HG03565 (cell line): ENCODE measurements around the gene MINAR1.

ENCODE experiments used
- ATAC-seq: cut with Tn5 transposase; IDR thresholded peaks from one replicate; pipeline ENCODE4 v1.9.1; 2021; ENCODE audit warnings: mild to moderate bottlenecking, moderate library complexity; ENCODE audit not compliant: unreplicated experiment

MINAR1 gene

DNA sequence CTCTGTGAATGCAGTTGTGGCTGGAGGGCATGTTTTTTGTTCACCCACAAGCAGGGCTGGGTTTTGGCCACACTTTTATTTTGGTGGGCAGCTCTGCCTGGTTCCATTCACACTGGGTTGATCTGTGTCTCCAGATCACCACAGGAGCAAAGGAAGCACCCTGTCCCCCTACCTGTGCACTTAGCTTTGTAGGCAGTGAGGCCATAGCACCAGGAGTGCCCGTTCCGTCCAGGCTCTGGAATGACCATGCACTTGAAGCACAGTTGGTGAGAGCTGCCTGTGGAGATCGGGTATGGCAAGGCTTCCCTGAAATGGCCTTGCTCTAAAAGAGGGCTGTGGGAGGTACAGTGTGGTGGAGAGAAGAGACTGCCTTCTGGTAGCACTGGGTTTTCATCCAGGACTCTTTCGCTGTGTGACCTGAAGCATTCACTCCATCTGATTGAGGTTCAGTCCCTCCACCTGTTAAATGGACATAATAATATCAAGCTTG is 31.7 kb downstream of the MINAR1 start:
- no peak for ATAC-seq

DNA sequence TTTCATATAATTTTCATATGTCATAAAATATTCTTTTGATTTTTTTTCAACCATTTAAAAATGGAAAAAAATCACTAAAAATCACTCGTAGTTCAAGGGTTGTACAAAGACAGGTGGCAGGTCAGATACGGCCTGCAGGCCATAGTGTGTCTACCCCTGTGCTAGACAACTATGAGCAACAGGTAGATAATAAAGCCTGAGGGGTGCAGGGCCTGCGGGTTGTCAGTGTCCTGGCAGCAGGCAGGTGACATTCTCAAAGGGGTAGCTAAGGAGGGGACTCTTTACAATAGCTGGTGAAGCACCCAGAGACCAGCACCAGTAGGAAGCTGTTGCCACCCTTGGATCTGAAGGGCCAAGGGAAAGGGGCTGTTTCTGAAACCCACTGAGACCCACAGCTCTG is 34.4 kb downstream of the MINAR1 start:
- no peak for ATAC-seq

DNA sequence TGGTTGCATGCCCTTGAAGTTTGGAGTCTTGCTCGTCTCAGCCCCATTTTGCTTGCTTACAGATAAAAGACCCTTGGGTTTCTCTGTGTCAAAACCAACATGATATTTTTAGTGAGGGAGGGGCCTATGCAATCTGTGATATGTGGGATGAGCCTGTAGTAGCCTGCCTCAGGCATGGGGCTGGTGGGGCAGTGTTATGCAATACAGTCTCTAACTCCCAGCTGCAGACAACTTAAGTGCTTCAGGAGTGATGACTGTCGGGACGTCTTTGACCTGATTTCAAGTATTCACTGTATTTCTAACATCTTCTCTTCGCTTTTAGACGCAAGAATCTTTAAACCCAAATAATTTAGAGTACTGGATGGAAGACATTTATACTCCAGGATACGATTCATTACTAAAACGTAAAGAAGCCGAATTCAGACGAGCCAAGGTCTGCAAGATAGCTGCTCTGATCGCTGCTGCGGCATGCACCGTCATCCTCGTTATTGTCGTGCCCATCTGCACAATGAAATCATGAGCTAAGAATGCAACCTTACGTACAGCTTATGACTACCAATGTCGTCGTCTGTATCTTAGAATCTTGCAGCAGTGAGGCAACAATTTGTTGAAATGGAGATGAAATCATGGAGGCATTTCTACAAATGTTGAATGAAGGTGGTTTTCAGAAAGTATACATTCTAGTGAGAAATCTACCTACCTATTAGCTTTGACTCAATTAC is 35.9 kb downstream of the MINAR1 start:
- ATAC-seq: no peak

DNA sequence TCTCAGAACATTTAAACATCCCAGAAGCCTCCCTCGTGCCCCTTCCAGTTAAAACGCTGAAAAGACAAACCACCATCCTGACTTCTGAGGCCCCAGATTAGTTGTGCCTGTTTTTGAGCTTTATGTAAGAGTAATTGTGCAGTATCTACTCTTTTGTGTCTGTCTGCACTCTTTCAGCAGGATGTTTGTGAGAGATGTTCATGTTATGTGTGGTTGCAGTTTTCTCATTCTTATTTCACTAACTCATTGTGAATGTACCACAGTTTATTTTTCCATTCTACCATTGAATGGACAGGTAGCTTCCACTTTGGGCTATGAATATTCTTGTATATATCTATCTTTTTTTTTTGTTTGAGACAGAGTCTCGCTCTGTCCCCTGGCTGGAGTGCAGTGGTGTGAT is 40.3 kb downstream of the MINAR1 start:
- no peak for ATAC-seq

DNA sequence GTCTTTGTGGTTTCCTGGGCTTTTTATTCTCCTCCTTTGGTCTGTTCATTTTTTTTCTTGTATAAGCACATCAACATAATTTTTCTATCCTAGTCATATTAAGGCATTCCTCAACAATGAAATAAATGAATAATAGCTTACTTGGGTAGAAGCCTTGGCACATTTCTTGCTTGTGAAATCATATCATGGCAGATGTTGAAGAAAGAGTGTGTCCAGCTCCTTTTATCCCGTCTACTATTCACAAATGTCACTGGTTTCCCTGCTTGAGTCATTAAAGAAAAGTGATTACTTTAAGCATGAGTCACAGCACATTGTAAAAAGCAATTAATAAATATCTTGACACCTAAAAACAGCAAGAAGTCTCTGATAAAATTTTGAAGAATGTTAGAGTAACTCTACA is 42.1 kb downstream of the MINAR1 start:
- ATAC-seq: no peak

DNA sequence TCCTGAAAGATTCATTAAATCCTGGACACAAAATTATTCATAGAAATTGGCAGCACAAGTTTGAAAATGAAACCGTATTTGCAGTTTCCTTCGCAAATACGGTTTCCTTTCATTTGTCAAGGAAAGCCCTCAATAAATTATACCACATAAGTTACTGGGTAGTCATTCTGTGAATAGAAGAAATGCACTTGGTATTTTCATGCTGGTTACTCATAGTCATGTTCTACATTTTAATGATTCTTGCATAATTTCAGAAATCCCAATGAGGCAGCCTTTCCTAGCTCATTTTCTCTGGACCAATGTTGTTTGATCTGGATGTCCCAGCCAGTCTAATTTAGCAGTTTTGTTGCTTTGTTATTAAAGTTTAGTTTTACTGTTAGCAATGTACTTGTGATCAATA is 43.2 kb downstream of the MINAR1 start:
- no peak for ATAC-seq

DNA sequence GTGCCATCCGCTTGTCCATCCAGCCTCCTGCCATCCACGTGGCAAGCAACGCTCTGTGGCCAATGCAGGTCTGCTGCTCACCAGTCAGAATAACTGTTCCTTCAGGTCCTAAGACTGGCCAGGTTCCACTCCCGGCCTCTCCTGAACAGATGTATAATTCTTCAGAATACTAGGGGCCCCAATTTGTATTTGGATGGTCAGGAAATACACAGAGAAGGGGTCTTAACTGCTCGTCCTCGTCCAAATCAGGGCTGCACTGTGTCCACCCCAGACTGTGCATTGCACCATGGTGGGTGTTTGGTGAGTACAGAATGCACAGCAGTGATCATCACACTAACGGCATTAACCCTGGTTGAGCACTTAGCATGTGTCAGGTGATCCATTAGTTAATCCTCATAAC is 46.0 kb downstream of the MINAR1 start:
- ATAC-seq: no peak

DNA sequence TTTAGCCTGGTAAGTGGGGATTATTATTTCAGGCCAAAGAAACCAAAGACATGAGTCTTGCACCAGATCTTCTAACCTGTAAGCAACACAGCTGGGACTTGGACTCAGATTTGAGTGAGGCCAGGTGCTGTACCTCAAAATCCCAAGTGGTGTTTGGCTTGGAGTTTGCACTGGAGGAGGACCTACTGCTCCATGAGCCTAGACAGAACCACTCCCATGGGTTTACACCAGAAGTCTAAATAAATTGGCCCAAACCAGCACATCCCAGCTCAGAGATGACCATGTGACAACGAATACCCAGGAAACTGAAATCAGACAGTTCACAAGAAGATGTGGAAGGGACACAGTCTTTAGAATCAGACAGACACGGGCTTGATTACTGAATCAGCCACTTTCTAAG is 47.5 kb downstream of the MINAR1 start:
- ATAC-seq: no peak

DNA sequence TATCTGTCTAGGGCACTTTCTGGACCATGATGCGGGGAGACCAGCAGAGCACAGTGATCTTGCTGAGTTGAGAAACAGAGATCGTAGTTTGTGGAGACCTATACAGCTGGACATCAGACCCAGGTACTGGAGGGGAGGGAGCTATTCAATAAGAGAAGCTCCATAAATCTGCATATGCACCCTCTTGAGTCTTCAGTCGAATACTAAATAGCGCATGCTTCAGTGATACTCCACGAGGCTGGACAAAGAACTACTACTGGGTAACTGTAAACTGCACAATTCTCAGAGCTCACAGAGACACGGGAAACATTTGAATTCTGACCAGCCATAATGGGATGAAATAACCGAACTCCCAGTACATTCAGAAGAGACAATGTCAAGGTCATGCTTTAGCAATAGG is 49.7 kb downstream of the MINAR1 start:
- no peak for ATAC-seq
